ENCODE data around the gene DLD.

DNA sequence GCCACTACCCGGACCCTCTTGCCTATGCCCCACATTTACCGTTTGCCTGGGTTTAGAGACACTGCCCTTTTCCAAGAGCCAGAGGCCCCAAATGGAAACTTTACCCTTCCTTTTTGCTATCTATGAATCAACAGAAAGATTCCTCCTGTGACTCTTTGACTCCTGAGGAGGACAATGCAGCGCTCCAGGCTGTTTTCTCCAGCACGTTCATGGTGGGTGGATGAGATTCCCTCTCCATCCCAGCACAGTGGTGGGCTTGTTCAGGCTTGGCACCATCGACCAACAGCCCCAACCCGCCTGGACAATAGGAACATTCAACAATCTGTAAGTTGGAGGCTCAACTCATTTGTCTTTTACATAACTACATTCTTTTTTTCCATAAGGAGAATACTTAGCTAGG lies 55.9 kb downstream of the DLD start:
- TF ChIP-seq, protein P1, sequence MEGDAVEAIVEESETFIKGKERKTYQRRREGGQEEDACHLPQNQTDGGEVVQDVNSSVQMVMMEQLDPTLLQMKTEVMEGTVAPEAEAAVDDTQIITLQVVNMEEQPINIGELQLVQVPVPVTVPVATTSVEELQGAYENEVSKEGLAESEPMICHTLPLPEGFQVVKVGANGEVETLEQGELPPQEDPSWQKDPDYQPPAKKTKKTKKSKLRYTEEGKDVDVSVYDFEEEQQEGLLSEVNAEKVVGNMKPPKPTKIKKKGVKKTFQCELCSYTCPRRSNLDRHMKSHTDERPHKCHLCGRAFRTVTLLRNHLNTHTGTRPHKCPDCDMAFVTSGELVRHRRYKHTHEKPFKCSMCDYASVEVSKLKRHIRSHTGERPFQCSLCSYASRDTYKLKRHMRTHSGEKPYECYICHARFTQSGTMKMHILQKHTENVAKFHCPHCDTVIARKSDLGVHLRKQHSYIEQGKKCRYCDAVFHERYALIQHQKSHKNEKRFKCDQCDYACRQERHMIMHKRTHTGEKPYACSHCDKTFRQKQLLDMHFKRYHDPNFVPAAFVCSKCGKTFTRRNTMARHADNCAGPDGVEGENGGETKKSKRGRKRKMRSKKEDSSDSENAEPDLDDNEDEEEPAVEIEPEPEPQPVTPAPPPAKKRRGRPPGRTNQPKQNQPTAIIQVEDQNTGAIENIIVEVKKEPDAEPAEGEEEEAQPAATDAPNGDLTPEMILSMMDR (IDR thresholded peaks at IDR 0.05) = no peak
- no peak for TF ChIP-seq POLR2A (IDR thresholded peaks at IDR 0.05)
